Measurements from ENCODE around the gene S100A10. TPM values are rescaled to one million over a fixed set of nuclear protein-coding genes. Genes with fewer than 3 reads are reported as not detected.

S100A10 gene
- total RNA-seq = 286 and 303 TPM in 2 replicates

GRCh38 chr1:151993734-151994496 is at the start of gene S100A10:
Gene S100A10, minus strand, starts transcription at chr1:151993859. Its CDS starts 7,629 bp downstream, at chr1:151986230.

GRCh38 chr1:152036267-152037216 is 42.9 kb upstream of the S100A10 start, which contains the start of gene S100A11:
Gene S100A11, minus strand, starts transcription at chr1:152037004. Its CDS starts 89 bp downstream, at chr1:152036915.

Other genes starting within 250 kb of the S100A10 start
- 70.4 and 113 TPM in 2 replicates for gene MRPL9, start 230.4 kb downstream of the S100A10 start, total RNA-seq
- gene TDRKH, start 203.4 kb downstream of the S100A10 start, total RNA-seq = 3.2 and 4.9 TPM in 2 replicates
- gene LINGO4, start 188.4 kb downstream of the S100A10 start, total RNA-seq = not detected in 2 replicates
- gene RORC, start 162.1 kb downstream of the S100A10 start, total RNA-seq = under 0.01 TPM in 1 of 2 replicates, not detected in the other
- gene C2CD4D, start 154.0 kb downstream of the S100A10 start, total RNA-seq = 0.16 and 0.89 TPM in 2 replicates
- gene THEM5, start 140.1 kb downstream of the S100A10 start, total RNA-seq = not detected in 2 replicates
- 11.6 and 14.1 TPM in 2 replicates for gene THEM4, start 84.3 kb downstream of the S100A10 start, total RNA-seq
- gene S100A11, start 43.1 kb upstream of the S100A10 start, total RNA-seq = 597 and 618 TPM in 2 replicates
- gene TCHHL1, start 95.2 kb upstream of the S100A10 start, total RNA-seq = not detected in 2 replicates
- gene TCHH, start 121.6 kb upstream of the S100A10 start, total RNA-seq = not detected in 2 replicates
- gene RPTN, start 165.4 kb upstream of the S100A10 start, total RNA-seq = not detected in 2 replicates
- gene HRNR, start 230.3 kb upstream of the S100A10 start, total RNA-seq = not detected in 2 replicates

All from mesangial cell (primary cell).